ENCODE measurements around the gene SAMD9L.

SAMD9L gene

DNA sequence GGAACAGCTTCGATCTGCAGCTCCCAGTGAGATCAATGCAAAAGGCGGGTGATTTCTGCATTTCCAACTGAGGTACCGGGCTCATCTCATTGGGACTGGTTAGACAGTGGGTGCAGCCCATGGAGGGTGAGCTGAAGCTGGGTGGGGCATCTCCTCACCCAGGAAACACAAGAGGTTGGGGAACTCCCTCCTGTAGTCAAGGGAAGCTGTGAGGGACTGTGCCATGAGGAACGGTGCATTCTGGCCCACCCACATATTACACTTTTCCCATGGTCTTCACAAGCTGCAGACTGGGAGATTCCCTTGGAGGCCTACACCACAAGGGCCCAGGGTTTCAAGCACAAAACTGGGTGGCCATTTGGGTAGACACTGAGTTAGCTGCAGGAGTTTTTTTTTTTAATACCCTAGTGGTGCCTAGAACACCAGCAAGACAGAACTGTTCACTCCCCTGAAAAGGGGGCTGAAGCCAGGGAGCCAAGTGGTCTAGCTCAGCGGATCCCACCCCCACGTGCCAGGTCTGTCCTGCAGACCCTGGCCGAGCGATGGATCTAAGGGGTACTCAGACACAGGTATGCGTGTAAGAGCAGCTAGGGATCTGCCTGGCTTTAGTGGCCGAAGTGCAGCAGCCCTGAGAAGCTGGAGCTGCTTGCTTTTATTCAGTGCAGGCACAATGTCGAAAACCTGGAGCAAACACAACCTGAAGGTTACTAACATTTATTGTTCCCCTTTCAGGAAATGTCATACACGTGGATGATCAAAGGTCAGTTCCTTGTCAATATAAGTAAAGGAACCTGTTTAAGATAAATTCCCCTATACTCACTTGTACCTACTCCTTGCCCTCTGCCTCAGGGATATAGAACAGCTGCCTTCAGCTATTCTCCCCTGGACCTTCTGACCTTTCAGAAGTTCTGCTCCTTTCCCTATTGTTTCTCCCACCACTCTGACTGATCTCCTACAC lies 27.3 kb downstream of the SAMD9L start:
- no peak for TF ChIP-seq BHLHE40 (IDR thresholded peaks at IDR 0.05; ENCODE audit: borderline replicate concordance)
- no peak for TF ChIP-seq L3MBTL2 (conservative IDR thresholded peaks at IDR 0.05)
- TF ChIP-seq SUZ12 (IDR thresholded peaks at IDR 0.05), result no peak
- no peak for TF ChIP-seq HDGF (IDR thresholded peaks at IDR 0.05; ENCODE audit: borderline replicate concordance)
- no peak for TF ChIP-seq FOXM1 (IDR thresholded peaks at IDR 0.05; ENCODE audit: borderline replicate concordance)
- TF ChIP-seq ZNF384 (IDR thresholded peaks at IDR 0.05), result no peak
- no peak for TF ChIP-seq ARNT (IDR thresholded peaks at IDR 0.05)
- TF ChIP-seq TARDBP (IDR thresholded peaks at IDR 0.05), result no peak
- TF ChIP-seq, protein P1, sequence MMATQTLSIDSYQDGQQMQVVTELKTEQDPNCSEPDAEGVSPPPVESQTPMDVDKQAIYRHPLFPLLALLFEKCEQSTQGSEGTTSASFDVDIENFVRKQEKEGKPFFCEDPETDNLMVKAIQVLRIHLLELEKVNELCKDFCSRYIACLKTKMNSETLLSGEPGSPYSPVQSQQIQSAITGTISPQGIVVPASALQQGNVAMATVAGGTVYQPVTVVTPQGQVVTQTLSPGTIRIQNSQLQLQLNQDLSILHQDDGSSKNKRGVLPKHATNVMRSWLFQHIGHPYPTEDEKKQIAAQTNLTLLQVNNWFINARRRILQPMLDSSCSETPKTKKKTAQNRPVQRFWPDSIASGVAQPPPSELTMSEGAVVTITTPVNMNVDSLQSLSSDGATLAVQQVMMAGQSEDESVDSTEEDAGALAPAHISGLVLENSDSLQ (IDR thresholded peaks at IDR 0.05), result no peak
- no peak for TF ChIP-seq FOXA1 (IDR thresholded peaks at IDR 0.05)
- TF ChIP-seq NFRKB (IDR thresholded peaks at IDR 0.05), result no peak
- no peak for TF ChIP-seq ELF4 (IDR thresholded peaks at IDR 0.05)
- TF ChIP-seq SP1 (IDR thresholded peaks at IDR 0.05), result no peak
- ChIA-PET CTCF (no interaction called here), POLR2A (no interaction called here)
- no peak for DNase-seq (ENCODE audit: extremely low spot score)

- POLR2A ChIA-PET, result no interaction called here
- TF ChIP-seq, protein P1 (IDR thresholded peaks at IDR 0.05), result no peak
- no peak for TF ChIP-seq ZNF384 (IDR thresholded peaks at IDR 0.05)
- no peak for TF ChIP-seq NFRKB (IDR thresholded peaks at IDR 0.05)
- no peak for TF ChIP-seq CTBP1 (IDR thresholded peaks at IDR 0.05; ENCODE audit: borderline replicate concordance)
- TF ChIP-seq ELF4 (IDR thresholded peaks at IDR 0.05), result no peak
- TF ChIP-seq BHLHE40 (IDR thresholded peaks at IDR 0.05; ENCODE audit: borderline replicate concordance), result no peak
- no peak for TF ChIP-seq L3MBTL2 (conservative IDR thresholded peaks at IDR 0.05)
- no peak for TF ChIP-seq ARNT (IDR thresholded peaks at IDR 0.05)
- TF ChIP-seq FOXK2 (IDR thresholded peaks at IDR 0.05), result no peak
- no peak for TF ChIP-seq LEF1 (IDR thresholded peaks at IDR 0.05; ENCODE audit: borderline replicate concordance)
- TF ChIP-seq FOXM1 (IDR thresholded peaks at IDR 0.05; ENCODE audit: borderline replicate concordance), result no peak
- no peak for TF ChIP-seq HDGF (IDR thresholded peaks at IDR 0.05; ENCODE audit: borderline replicate concordance)
- no peak for TF ChIP-seq FOXA1 (IDR thresholded peaks at IDR 0.05)
- no peak for TF ChIP-seq SP1 (IDR thresholded peaks at IDR 0.05)
- TF ChIP-seq SUZ12 (IDR thresholded peaks at IDR 0.05), result no peak
- no peak for TF ChIP-seq TARDBP (IDR thresholded peaks at IDR 0.05)
- DNase-seq (ENCODE audit: extremely low spot score), result no peak
- CTCF ChIA-PET, result no interaction called here
Measured at GRCh38 chr7:93119191-93119905, 28.8 kb downstream of the SAMD9L start.

DNA sequence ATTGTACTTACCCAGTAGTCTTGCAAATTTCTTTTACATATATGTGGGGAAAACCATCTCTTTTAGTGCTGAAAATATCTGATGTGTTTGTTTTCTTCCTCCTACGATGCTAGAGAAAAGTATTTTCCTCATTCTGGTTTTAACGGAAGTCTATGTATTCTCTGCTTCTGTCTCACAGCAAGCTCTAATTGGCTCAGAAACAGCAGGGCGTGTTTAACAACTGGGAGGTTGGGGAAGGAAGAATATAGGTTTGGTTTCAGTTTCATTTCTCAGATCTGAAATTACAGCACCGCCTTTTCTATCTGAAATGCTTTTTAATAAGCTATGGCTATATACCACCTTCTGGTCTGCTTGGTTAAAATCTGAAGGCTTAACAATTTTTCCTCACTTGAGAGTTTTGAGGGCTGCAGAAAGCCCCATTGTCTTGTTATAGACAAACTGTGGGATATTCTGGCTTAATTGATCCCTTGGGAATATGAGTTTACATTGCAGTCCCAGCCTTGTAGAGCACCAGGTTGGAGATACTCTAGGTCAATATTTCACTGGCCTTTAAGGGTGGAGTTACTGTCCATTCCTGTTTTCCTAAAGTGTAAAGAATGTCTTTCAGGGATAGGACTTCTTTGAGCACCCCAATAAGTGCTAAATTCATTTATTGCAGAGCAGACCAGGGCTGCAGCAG lies 30.2 kb downstream of the SAMD9L start, which contains the start of gene SAMD9:
Gene SAMD9, minus strand, starts transcription at position 128 of the 679 bp plus-strand sequence. CDS start 11,882 bp downstream, outside the sequence.
- TF ChIP-seq FOXK2 (IDR thresholded peaks at IDR 0.05) (no peak), HDGF (IDR thresholded peaks at IDR 0.05; ENCODE audit: borderline replicate concordance) (no peak), LEF1 (IDR thresholded peaks at IDR 0.05; ENCODE audit: borderline replicate concordance) (no peak), FOXA1 (IDR thresholded peaks at IDR 0.05) (no peak)
- POLR2A ChIA-PET, result interaction anchor here (1.0 kb wide), 1 partner anchor 9 kb away, joined by 4 read pairs; no protein-coding TSS in a partner anchor
- DNase-seq (ENCODE audit: extremely low spot score), result peak; percentile 46
- CTCF ChIA-PET, result no interaction called here

GRCh38 chr7:93117327-93117726 lies 30.9 kb downstream of the SAMD9L start:
- TF ChIP-seq FOXM1 (IDR thresholded peaks at IDR 0.05; ENCODE audit: borderline replicate concordance) (no peak), L3MBTL2 (conservative IDR thresholded peaks at IDR 0.05) (no peak), NFRKB (IDR thresholded peaks at IDR 0.05) (no peak), SP1 (IDR thresholded peaks at IDR 0.05) (no peak), ZNF384 (IDR thresholded peaks at IDR 0.05) (no peak), BHLHE40 (IDR thresholded peaks at IDR 0.05; ENCODE audit: borderline replicate concordance) (no peak), SUZ12 (IDR thresholded peaks at IDR 0.05) (no peak), ARNT (IDR thresholded peaks at IDR 0.05) (no peak), LEF1 (IDR thresholded peaks at IDR 0.05; ENCODE audit: borderline replicate concordance) (no peak), CTBP1 (IDR thresholded peaks at IDR 0.05; ENCODE audit: borderline replicate concordance) (no peak), FOXK2 (IDR thresholded peaks at IDR 0.05) (no peak), HDGF (IDR thresholded peaks at IDR 0.05; ENCODE audit: borderline replicate concordance) (no peak), FOXA1 (IDR thresholded peaks at IDR 0.05) (no peak)
- TF ChIP-seq, protein P1 (IDR thresholded peaks at IDR 0.05), result no peak
- no peak for DNase-seq (ENCODE audit: extremely low spot score)
- POLR2A ChIA-PET, result interaction anchor here (1.0 kb wide), 1 partner anchor 9 kb away, joined by 4 read pairs; no protein-coding TSS in a partner anchor
- CTCF ChIA-PET, result no interaction called here

DNA sequence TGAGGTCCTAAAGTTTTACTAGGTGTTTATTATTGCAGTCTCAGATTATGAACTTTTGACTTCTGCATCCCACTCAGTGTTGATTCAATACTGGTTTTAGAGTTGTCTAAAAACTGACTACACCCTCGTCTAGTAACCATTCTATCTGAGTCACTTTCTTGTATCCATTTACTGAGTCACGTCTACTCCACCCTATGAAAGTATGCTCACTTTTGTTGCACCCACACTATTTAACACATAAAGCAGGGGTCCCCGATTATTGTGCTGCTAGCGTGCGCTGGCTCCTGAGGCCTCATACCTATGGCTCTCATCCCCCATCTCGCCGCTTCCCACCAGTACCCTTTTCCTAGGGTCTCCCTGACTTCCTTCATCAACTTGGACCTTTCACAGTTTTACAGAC lies 32.4 kb downstream of the SAMD9L start:
- CTCF ChIA-PET, result no interaction called here
- POLR2A ChIA-PET, result no interaction called here
- no peak for DNase-seq (ENCODE audit: extremely low spot score)
- TF ChIP-seq SUZ12 (IDR thresholded peaks at IDR 0.05), result no peak
- no peak for TF ChIP-seq FOXM1 (IDR thresholded peaks at IDR 0.05; ENCODE audit: borderline replicate concordance)
- TF ChIP-seq, protein P1 (IDR thresholded peaks at IDR 0.05), result no peak
- no peak for TF ChIP-seq FOXA1 (IDR thresholded peaks at IDR 0.05)
- no peak for TF ChIP-seq SP1 (IDR thresholded peaks at IDR 0.05)

Data from HEK293T (cell line).